ENCODE measurements around the gene SH2D4B.
"Not testable (repeated sequence)": the region's sequence is repeated elsewhere in the genome, so short reads cannot be mapped to it uniquely, and the experiment has no call there.

Gene SH2D4B

GRCh38 chr10:80535671-80536360 lies 1.9 kb upstream of the SH2D4B start:
- no peak for TF ChIP-seq JUND (IDR thresholded peaks at IDR 0.05; ENCODE audit: low read depth)
- DNase-seq (ENCODE audit: low read depth in 1 of 2, low spot score in 1 of 2) = peak; percentile 67 to 75
- in situ Hi-C loops (cut with HindIII; ENCODE audit: low pct_unique_long_range_greater_than_20kb, low sequenced_read_pairs) = no loop called here

GRCh38 chr10:80536361-80536835 lies 1.3 kb upstream of the SH2D4B start:
- in situ Hi-C loops (cut with HindIII; ENCODE audit: low pct_unique_long_range_greater_than_20kb, low sequenced_read_pairs) = no loop called here
- TF ChIP-seq JUND (IDR thresholded peaks at IDR 0.05; ENCODE audit: low read depth) = no peak
- no peak for DNase-seq (ENCODE audit: low read depth in 1 of 2, low spot score in 1 of 2)

GRCh38 chr10:80537086-80537735 lies 491 bp upstream of the SH2D4B start:
- no peak for TF ChIP-seq JUND (IDR thresholded peaks at IDR 0.05; ENCODE audit: low read depth)
- no peak for DNase-seq (ENCODE audit: low read depth in 1 of 2, low spot score in 1 of 2)
- in situ Hi-C loops (cut with HindIII; ENCODE audit: low pct_unique_long_range_greater_than_20kb, low sequenced_read_pairs) = no loop called here

GRCh38 chr10:80538481-80539185 lies 931 bp downstream of the SH2D4B start:
- no peak for TF ChIP-seq JUND (IDR thresholded peaks at IDR 0.05; ENCODE audit: low read depth)
- in situ Hi-C loops (cut with HindIII; ENCODE audit: low pct_unique_long_range_greater_than_20kb, low sequenced_read_pairs) = no loop called here
- DNase-seq (ENCODE audit: low read depth in 1 of 2, low spot score in 1 of 2) = no peak

GRCh38 chr10:80539421-80540031 lies 1.8 kb downstream of the SH2D4B start:
- no peak for DNase-seq (ENCODE audit: low read depth in 1 of 2, low spot score in 1 of 2)
- in situ Hi-C loops (cut with HindIII; ENCODE audit: low pct_unique_long_range_greater_than_20kb, low sequenced_read_pairs) = no loop called here
- TF ChIP-seq JUND (IDR thresholded peaks at IDR 0.05; ENCODE audit: low read depth) = no peak

- in situ Hi-C loops (cut with HindIII; ENCODE audit: low pct_unique_long_range_greater_than_20kb, low sequenced_read_pairs) = no loop called here
- no peak for TF ChIP-seq JUND (IDR thresholded peaks at IDR 0.05; ENCODE audit: low read depth)
- DNase-seq (ENCODE audit: low read depth in 1 of 2, low spot score in 1 of 2) = no peak
Measured at GRCh38 chr10:80540136-80540535, 2.4 kb downstream of the SH2D4B start.

GRCh38 chr10:80540618-80540980 lies 2.9 kb downstream of the SH2D4B start:
- TF ChIP-seq JUND (IDR thresholded peaks at IDR 0.05; ENCODE audit: low read depth) = no peak
- in situ Hi-C loops (cut with HindIII; ENCODE audit: low pct_unique_long_range_greater_than_20kb, low sequenced_read_pairs) = no loop called here
- no peak for DNase-seq (ENCODE audit: low read depth in 1 of 2, low spot score in 1 of 2)

- no peak for DNase-seq (ENCODE audit: low read depth in 1 of 2, low spot score in 1 of 2)
- no peak for TF ChIP-seq JUND (IDR thresholded peaks at IDR 0.05; ENCODE audit: low read depth)
- in situ Hi-C loops (cut with HindIII; ENCODE audit: low pct_unique_long_range_greater_than_20kb, low sequenced_read_pairs) = no loop called here
Measured at GRCh38 chr10:80540981-80541750, 3.5 kb downstream of the SH2D4B start.

- TF ChIP-seq JUND (IDR thresholded peaks at IDR 0.05; ENCODE audit: low read depth) = no peak
- peak in 1 of 2 experiments; percentile 18 for DNase-seq (ENCODE audit: low read depth in 1 of 2, low spot score in 1 of 2)
- in situ Hi-C loops (cut with HindIII; ENCODE audit: low pct_unique_long_range_greater_than_20kb, low sequenced_read_pairs) = no loop called here
Measured at GRCh38 chr10:80542053-80542452, 4.4 kb downstream of the SH2D4B start.

- no peak for TF ChIP-seq JUND (IDR thresholded peaks at IDR 0.05; ENCODE audit: low read depth)
- in situ Hi-C loops (cut with HindIII; ENCODE audit: low pct_unique_long_range_greater_than_20kb, low sequenced_read_pairs) = no loop called here
- DNase-seq (ENCODE audit: low read depth in 1 of 2, low spot score in 1 of 2) = no peak
Measured at GRCh38 chr10:80542652-80543318, 5.1 kb downstream of the SH2D4B start.

- DNase-seq (ENCODE audit: low read depth in 1 of 2, low spot score in 1 of 2); in situ Hi-C loops (cut with HindIII; ENCODE audit: low pct_unique_long_range_greater_than_20kb, low sequenced_read_pairs): not testable (repeated sequence)
Measured at GRCh38 chr10:80543319-80543672, 5.6 kb downstream of the SH2D4B start.
